KMS-11 (cell line): ENCODE results near the gene UBN1.

ENCODE experiments used
- H2AFZ ChIP-seq: fragments of 200-600 bp; sonication (generic); 2 replicates; pipeline ENCODE4 v1.6.1; 2016; ENCODE audit warnings: antibody characterized with exemption, mixed run types, low read depth
- H3K27ac ChIP-seq: fragments of 200-600 bp; sonication (generic); 2 replicates; pipeline ENCODE4 v1.6.1; 2016; ENCODE audit warnings: mild to moderate bottlenecking, mixed run types
- H3K27me3 ChIP-seq: fragments of 200-600 bp; sonication (generic); 2 replicates; pipeline ENCODE4 v1.6.1; 2017; ENCODE audit warnings: mild to moderate bottlenecking, low read depth, mixed run types, moderate library complexity; ENCODE audit not compliant: insufficient read depth
- H3K36me3 ChIP-seq: fragments of 200-600 bp; sonication (generic); 2 replicates; pipeline ENCODE4 v1.6.1; 2017; ENCODE audit warnings: mild to moderate bottlenecking, mixed run types; ENCODE audit not compliant: insufficient read depth
- H3K4me1 ChIP-seq: fragments of 200-600 bp; sonication (generic); 2 replicates; pipeline ENCODE4 v1.6.1; 2016; ENCODE audit warnings: mild to moderate bottlenecking, low read depth, mixed run types; ENCODE audit not compliant: poor library complexity, severe bottlenecking
- H3K4me2 ChIP-seq: fragments of 200-600 bp; sonication (generic); 2 replicates; pipeline ENCODE4 v1.7.0; 2016; ENCODE audit warnings: mild to moderate bottlenecking, mixed run types
- H3K4me3 ChIP-seq: fragments of 200-600 bp; sonication (generic); IDR thresholded peaks from 2 replicates; pipeline ENCODE4 v1.6.1; 2017; ENCODE audit warnings: low read depth, low read length, mixed read lengths; ENCODE audit not compliant: insufficient read depth
- H3K79me2 ChIP-seq: fragments of 200-600 bp; sonication (generic); 2 replicates; pipeline ENCODE4 v1.6.1; 2016; ENCODE audit warnings: low read depth, mixed run types; ENCODE audit not compliant: insufficient read depth
- H3K9ac ChIP-seq: fragments of 200-600 bp; sonication (generic); 2 replicates; pipeline ENCODE4 v1.6.1; 2016; ENCODE audit warnings: mild to moderate bottlenecking, mixed run types
- H4K20me1 ChIP-seq: fragments of 200-600 bp; sonication (generic); 2 replicates; pipeline ENCODE4 v1.6.1; 2016; ENCODE audit warnings: mild to moderate bottlenecking, mixed run types; ENCODE audit not compliant: insufficient read depth
- CTCF ChIP-seq: fragments of 200-600 bp; sonication (generic); conservative IDR thresholded peaks from 2 replicates; pipeline ENCODE4 v1.6.1; 2017; ENCODE audit warnings: low read depth, mild to moderate bottlenecking, antibody characterized with exemption, low read length, moderate library complexity, mixed read lengths

The UBN1 gene

GRCh38 chr16:4877380-4877685, 30.1 kb downstream of the UBN1 start:
- H4K20me1 ChIP-seq: no peaks in the 10 kb centered on the region
- no peak overlapping the region for H3K27ac ChIP-seq

GRCh38 chr16:4879049-4879448, 31.8 kb downstream of the UBN1 start:
- H3K27me3 ChIP-seq: no peaks in the 10 kb centered on the region
- no peaks in the 10 kb centered on the region for H3K79me2 ChIP-seq
- peaks cover 4% of the 10 kb centered on the region; the same call in 1 of the 2 replicates for H3K36me3 ChIP-seq
- no peaks in the 10 kb centered on the region for H4K20me1 ChIP-seq
- H3K9ac ChIP-seq: no peak overlapping the region
- no peak overlapping the region for H3K4me3 ChIP-seq
- no peaks in the 10 kb centered on the region for H3K4me1 ChIP-seq
- no peak for TF ChIP-seq CTCF
- no peak overlapping the region for H3K27ac ChIP-seq
- H2AFZ ChIP-seq: no peak overlapping the region
- H3K4me2 ChIP-seq: no peak overlapping the region

More at GRCh38 chr16:4877380-4877685, 30.1 kb downstream of the UBN1 start:
- no peak overlapping the region for H2AFZ ChIP-seq
- TF ChIP-seq CTCF: no peak
- H3K9ac ChIP-seq: no peak overlapping the region
- no peaks in the 10 kb centered on the region for H3K79me2 ChIP-seq
- no peaks in the 10 kb centered on the region for H3K27me3 ChIP-seq
- no peaks in the 10 kb centered on the region; the same call in 1 of the 2 replicates for H3K36me3 ChIP-seq
- no peaks in the 10 kb centered on the region for H3K4me1 ChIP-seq
- H3K4me3 ChIP-seq: no peak overlapping the region
- H3K4me2 ChIP-seq: no peak overlapping the region

GRCh38 chr16:4880006-4880580, 32.8 kb downstream of the UBN1 start:
- H3K4me2 ChIP-seq: no peak overlapping the region
- H3K9ac ChIP-seq: no peak overlapping the region
- no peaks in the 10 kb centered on the region for H3K79me2 ChIP-seq
- no peak for TF ChIP-seq CTCF
- H3K27ac ChIP-seq: no peak overlapping the region
- peaks cover 4% of the 10 kb centered on the region; the same call in 1 of the 2 replicates for H3K36me3 ChIP-seq
- H3K4me1 ChIP-seq: no peaks in the 10 kb centered on the region
- no peak overlapping the region for H3K4me3 ChIP-seq
- H2AFZ ChIP-seq: no peak overlapping the region
- H4K20me1 ChIP-seq: no peaks in the 10 kb centered on the region
- no peaks in the 10 kb centered on the region for H3K27me3 ChIP-seq

- no peaks in the 10 kb centered on the region for H3K27me3 ChIP-seq
- H3K36me3 ChIP-seq: peaks cover 4% of the 10 kb centered on the region; the same call in 1 of the 2 replicates
- H3K79me2 ChIP-seq: no peaks in the 10 kb centered on the region
- no peak for TF ChIP-seq CTCF
- H3K27ac ChIP-seq: no peak overlapping the region
- no peaks in the 10 kb centered on the region for H4K20me1 ChIP-seq
- H3K4me2 ChIP-seq: no peak overlapping the region
- no peak overlapping the region for H3K4me3 ChIP-seq
- no peaks in the 10 kb centered on the region for H3K4me1 ChIP-seq
- H2AFZ ChIP-seq: no peak overlapping the region
- H3K9ac ChIP-seq: no peak overlapping the region
These were observed 34.8 kb downstream of the UBN1 start for GRCh38 chr16:4882000-4882632.
